ENCODE results near the gene ITGA11.
"Not testable (repeated sequence)": the region's sequence is repeated elsewhere in the genome, so short reads cannot be mapped to it uniquely, and the experiment has no call there.

ITGA11 gene

GRCh38 chr15:68425428-68426060, 6.4 kb downstream of the ITGA11 start:
- DNase-seq: no peak

GRCh38 chr15:68424754-68425390, 7.1 kb downstream of the ITGA11 start:
- no peak for DNase-seq

- no peak for DNase-seq
These were observed 8.3 kb downstream of the ITGA11 start for GRCh38 chr15:68423359-68424296.

- DNase-seq: not testable (repeated sequence)
These were observed 9.4 kb downstream of the ITGA11 start for GRCh38 chr15:68422403-68423145.

- no peak for DNase-seq
These were observed 10.1 kb downstream of the ITGA11 start for GRCh38 chr15:68421798-68422402.

- DNase-seq: no peak
These were observed 10.8 kb downstream of the ITGA11 start for GRCh38 chr15:68421115-68421551.

- DNase-seq: no peak
These were observed 11.7 kb downstream of the ITGA11 start for GRCh38 chr15:68420186-68420684.

GRCh38 chr15:68419301-68420175, 12.4 kb downstream of the ITGA11 start:
- DNase-seq: no peak

GRCh38 chr15:68418611-68419161, 13.3 kb downstream of the ITGA11 start:
- DNase-seq: no peak

- DNase-seq: no peak
These were observed 14.1 kb downstream of the ITGA11 start for GRCh38 chr15:68417897-68418296.

GRCh38 chr15:68417051-68417450, 14.9 kb downstream of the ITGA11 start:
- DNase-seq: no peak

GRCh38 chr15:68416158-68416535, 15.8 kb downstream of the ITGA11 start:
- DNase-seq: no peak

- DNase-seq: no peak
These were observed 16.3 kb downstream of the ITGA11 start for GRCh38 chr15:68415501-68416157.

- DNase-seq: no peak
These were observed 16.9 kb downstream of the ITGA11 start for GRCh38 chr15:68415061-68415460.

- DNase-seq: no peak
These were observed 17.4 kb downstream of the ITGA11 start for GRCh38 chr15:68414591-68414990.

GRCh38 chr15:68414206-68414555, 17.8 kb downstream of the ITGA11 start:
- DNase-seq: no peak

GRCh38 chr15:68413363-68414205, 18.4 kb downstream of the ITGA11 start:
- no peak for DNase-seq

- no peak for DNase-seq
These were observed 19.7 kb downstream of the ITGA11 start for GRCh38 chr15:68412218-68412617.

GRCh38 chr15:68411735-68412134, 20.2 kb downstream of the ITGA11 start:
- no peak for DNase-seq

- no peak for DNase-seq
These were observed 20.7 kb downstream of the ITGA11 start for GRCh38 chr15:68411343-68411675.
